Measurements from ENCODE around the gene OR2A5.
"Not testable (repeated sequence)": the region's sequence is repeated elsewhere in the genome, so short reads cannot be mapped to it uniquely, and the experiment has no call there.

Gene OR2A5

DNA sequence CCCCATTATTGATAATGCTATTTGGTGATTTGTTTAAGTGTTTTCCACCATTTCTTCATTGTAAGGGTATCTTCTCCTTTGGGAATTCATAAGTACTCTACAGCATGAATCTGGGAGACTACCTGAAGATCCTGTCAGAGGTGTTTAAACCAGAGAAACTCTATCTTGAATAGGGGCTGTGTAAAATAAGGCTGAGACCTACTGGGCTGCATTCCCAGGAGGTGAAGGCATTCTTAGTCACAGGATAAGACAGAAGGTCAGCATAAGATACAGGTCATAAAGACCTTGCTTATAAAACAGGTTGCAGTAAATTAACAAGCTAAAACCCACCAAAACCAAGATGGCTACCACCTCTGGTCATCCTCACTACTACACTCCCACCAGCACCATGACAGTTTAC is 13.4 kb upstream of the OR2A5 start:
- no peak for DNase-seq

DNA sequence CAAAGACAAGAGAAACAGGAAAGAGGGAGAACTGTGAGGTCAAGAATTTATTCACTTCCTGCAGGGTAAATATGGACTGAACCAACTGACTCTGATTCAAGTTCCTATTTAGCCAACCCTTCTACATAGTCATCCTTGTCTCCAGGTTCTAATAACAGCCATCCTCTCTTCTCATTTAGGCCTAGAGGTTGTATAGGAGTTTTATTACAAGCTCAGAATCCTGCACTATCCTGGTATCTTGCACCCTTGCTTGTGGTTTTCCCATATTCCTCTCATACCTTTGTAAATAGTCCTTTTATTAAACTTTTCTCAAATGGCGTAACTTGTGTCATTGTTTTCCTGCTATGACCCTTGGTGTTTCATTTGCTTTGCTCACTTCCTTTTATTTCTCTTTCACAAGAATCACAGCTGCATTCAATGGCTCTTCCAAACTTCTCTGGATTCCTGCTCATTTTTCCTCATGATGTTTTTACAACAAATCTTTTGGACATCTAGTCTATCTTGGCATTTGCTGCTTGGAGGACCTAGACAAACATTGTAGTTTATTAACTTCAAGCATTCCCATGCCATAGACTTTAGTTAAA is 12.4 kb upstream of the OR2A5 start:
- DNase-seq = no peak

DNA sequence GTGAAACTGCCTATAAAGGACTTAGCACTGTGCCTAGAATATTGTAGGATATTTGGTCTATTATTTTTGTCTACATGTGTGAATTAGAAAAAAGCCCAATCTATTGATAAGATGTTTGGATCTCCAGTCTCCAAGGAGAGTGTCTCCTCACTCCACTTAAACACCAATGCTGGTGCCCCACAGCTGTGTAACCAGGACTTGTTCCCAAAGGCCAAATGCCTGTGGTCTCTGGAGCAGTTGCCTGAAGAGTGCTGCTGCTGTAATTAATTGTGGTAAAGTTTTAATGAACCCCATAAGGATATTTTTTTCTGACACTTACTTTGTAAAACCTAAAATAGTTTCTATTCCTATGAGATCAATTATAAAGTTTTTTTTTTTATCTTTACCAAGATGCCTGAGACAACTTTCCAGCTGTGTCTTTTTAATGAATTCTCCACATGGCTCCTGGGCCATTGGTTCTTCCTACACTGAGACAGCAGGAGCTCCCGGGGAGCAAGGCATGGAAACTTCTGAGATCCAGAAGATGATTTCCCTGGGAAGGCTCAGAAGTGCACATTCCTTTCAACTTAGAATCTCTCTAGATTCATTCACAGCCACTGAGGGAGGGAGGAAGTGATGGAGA is 11.2 kb upstream of the OR2A5 start:
- DNase-seq = no peak

DNA sequence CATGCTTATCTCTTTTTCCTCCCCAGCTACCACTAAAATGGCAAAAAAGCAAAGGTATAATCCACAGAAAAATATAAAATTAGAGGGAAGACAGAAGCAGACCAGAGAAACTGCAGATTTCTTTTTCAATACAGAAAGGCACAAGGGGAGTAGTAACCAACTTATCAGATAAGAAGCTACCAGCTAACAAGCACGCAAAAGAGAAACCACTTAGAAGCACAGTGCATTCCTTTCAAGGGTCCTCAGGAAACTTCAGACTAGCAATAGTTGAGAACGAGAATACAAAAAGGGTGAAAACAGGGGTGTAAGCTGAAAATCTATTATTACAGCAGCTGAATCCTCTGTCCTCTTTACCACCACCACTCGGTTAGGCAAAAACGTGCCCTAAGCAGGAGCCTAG is 9.9 kb upstream of the OR2A5 start:
- no peak for DNase-seq

DNA sequence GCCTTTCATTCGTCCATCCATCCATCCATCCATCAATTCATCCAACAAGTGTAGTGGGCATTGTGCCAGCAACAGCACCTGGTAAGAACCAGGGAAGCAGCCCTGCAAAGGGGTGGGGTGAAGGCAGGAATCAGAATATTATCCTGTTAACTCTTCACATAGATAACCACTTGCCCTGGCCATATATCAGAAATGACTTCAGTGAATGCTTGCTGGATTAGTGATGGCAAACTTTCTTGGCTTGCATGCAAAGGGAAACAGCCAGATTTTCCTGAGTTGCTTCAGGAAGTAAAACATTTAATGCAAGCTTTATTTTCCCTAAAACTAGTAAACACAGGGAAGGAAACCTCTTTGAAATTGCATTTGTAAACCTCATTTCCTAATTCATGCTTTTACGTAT is 743 bp downstream of the OR2A5 start:
- DNase-seq = no peak

DNA sequence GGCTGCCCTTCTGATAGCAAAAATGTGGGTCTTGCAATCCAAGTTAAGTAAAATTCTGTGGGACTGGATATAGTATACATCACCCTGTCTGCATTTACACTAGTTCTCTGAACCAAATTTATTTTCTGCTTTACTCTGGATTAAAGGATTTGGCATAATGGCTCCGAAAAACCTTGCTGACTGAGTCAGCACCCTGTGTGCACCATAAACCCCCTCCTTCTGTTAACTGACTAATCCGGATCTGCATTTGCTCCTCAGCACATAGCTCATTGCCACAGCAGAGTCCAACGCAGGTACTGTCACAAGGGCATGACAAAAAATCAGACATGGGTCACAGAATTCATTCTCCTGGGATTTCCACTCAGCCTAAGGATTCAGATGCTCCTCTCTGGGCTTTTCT is 1.3 kb downstream of the OR2A5 start:
- DNase-seq = no peak

DNA sequence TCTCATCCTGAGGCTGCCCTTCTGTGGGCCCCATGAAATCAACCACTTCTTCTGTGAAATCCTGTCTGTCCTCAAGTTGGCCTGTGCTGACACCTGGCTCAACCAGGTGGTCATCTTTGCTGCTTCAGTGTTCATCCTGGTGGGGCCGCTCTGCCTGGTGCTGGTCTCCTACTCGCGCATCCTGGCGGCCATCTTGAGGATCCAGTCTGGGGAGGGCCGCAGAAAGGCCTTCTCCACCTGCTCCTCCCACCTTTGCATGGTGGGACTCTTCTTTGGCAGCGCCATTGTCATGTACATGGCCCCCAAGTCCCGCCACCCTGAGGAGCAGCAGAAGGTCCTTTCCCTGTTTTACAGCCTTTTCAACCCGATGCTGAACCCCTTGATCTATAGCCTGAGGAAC is 2.1 kb downstream of the OR2A5 start:
- DNase-seq = not testable (repeated sequence)

DNA sequence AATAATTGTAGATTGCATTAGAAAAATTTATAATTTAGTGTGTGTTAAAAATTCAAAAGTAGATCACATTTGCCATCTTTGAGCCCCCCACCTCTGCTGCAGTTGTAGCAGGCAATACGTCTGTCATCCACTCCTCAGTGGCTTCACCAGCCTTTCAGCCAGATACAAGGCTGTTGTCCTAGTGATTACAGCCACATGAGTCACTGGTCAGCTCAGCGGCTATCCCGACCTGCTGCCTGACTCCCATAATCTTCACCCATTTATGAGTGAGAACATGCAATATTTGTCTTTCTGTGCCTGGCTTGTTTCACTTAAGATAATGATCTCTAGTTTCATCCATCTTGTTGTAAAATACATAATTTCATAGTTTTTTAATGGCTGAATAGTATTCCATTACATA is 9.2 kb downstream of the OR2A5 start:
- DNase-seq = no peak

DNA sequence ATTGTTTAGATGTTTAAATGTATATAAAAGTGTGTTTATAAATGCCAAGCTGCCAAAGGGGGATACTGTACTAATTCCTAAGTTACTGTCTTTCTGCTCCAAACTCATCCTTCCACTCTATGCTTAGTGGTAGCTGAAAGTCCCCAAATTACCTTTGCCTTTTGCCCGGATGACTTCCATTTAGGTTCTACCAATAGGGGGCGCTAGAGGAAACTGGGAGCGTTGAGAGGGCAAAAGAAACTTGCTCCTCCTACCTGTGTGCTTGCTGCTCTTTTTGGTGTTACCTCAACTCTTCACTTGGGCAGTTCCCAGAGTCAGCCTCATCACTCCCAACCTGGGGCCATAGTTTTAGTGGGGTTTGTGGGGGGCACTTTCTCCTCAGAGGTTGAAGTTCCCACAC is 15.0 kb downstream of the OR2A5 start:
- DNase-seq = peak in 1 of 5 experiments; percentile 2

DNA sequence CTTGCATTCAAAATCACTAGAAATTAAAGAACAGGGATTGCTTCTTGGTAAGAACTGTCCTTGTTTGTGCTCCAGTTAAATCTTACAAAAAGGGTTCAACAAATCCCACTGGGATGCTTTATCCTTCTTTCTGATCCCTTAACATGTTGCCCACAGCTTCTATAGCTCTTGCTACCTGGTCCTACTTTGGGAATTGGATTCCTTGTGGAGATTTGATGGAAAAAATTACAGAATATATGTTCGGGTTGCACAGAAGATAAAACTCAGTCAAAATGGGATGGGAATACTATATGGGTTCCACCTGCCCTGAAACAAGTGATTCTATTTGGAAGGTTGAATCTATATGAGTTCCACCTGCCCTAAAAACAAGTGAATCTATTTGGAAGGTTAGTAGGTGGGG is 20.8 kb downstream of the OR2A5 start, which contains the start of gene OR2A25:
OR2A25 (plus strand) TSS at position 301 of the 400 bp plus-strand sequence. CDS start 4,409 bp downstream, outside the sequence.
- no peak for DNase-seq

DNA sequence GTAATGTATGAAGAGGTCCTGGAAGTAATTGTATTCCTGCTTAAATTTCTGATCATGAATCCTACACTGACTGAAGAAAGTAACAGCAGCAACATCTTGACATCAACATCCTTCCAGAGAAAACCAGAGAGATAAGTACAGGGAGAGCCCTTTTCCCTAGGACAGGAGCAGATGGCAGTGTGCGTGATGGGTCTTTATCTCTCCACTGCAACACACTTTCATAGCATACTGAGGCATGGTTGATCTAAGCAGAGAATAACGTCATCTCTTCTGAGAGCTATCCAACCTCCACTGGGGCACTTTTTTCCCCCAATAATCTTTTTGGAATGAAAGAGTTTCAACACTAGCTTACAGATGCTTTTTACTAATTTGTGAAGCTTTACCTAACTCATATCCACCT is 21.2 kb downstream of the OR2A5 start:
- no peak for DNase-seq

DNA sequence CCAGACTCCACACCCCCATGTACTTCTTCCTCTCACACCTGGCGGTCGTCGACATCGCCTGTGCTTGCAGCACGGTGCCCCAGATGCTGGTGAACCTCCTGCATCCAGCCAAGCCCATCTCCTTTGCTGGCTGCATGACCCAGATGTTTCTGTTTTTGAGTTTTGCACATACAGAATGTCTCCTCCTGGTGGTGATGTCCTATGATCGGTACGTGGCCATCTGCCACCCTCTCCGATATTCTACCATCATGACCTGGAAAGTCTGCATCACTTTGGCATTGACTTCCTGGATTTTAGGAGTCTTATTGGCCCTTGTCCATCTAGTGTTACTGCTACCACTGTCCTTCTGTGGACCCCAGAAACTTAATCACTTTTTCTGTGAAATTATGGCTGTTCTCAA is 25.6 kb downstream of the OR2A5 start:
- DNase-seq = no peak

DNA sequence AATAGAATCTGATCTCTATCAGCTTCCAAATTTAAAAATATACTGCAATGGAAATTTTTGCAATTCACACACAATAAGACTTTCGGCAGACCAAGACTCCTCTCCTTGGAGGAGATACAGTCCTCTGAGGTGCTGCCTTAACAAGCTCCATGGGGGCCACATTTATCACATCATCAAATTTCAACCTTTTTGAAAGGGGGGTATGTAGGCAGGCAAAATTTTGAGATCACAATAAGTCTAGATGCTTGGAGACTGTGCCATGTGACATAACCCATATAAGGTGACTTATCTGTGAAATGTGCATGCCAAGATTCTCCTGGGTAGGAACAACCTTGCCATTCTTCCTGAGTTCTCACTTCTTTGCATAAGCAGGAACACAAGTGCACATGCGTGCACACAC is 37.2 kb downstream of the OR2A5 start, which contains the start of gene OR2A12:
OR2A12 (plus strand) TSS at position 301 of the 400 bp plus-strand sequence. CDS start 8,830 bp downstream, outside the sequence.
- DNase-seq = no peak

DNA sequence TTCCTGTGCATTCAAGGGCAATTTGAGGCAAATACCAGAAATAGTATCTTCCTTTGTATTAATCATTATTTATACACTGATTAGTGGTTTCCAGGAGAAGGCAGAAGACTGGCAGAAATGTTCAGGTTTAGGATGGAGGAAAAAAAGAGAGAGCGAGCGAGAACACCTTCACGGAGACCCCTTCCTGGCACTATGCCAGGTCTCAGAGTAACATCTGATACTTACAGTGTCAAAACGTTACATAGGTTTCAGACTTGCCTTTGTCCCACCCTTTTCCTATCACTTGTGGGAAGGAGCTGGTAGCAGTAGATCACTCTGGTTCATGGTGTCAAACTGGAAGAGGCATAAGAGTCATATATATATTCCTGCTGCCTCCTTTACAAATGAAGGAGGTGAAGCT is 38.0 kb downstream of the OR2A5 start:
- no peak for DNase-seq

DNA sequence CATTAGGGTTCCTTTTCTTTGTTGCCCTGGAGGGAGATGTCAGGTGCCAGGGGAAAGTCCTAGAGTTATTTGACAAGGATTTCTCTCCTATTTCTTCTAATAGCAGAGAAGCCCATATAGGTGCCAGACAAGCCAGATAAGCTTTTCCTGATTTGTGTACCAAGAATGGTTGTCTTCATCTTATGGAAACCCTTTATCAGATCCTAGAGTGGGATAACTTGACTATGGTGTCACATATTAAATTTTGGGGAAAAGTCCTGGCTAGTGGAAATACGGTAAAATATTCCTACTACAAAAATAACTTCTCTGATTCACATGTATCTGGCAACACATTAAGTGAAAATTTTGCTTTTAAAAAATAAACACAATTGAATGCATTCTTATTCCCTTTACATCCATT is 38.5 kb downstream of the OR2A5 start:
- no peak for DNase-seq

DNA sequence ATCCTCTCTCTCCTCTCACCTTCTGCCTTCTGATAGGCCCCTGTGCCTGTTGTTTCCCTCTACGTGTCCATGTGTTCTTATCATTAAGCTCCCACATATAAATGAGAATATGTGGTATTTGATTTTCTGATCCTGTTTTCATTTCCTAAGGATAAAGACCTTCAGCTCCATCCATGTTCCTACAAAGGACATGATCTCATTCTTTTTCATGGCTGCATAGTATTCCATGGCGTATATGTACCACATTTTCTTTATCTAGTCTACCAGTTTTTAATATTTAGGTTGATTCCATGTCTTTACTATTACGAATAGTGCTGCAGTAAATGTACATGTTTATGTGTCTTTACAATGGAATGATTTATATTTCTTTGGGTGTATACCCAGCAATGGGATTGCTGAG is 41.9 kb downstream of the OR2A5 start:
- DNase-seq = no peak

DNA sequence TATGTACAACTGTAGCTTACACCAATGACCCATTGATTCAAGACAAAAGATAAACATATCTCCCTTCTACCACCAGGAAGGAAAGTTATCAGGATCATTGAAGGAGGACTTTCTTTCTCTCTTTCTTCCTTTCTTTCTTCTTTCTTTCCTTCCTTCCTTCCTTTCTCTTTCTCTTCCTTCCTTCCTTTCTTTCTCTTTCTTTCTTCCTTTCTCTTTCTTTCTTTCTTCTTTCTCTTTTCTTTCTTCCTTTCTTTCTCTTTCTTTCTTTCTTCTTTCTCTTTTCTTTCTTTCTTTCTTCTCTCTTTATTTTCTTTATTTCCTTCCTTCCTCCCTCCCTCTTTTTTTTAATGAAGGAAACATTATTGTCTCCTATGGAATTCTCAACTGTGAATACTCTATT is 50.0 kb downstream of the OR2A5 start:
- no peak for DNase-seq

DNA sequence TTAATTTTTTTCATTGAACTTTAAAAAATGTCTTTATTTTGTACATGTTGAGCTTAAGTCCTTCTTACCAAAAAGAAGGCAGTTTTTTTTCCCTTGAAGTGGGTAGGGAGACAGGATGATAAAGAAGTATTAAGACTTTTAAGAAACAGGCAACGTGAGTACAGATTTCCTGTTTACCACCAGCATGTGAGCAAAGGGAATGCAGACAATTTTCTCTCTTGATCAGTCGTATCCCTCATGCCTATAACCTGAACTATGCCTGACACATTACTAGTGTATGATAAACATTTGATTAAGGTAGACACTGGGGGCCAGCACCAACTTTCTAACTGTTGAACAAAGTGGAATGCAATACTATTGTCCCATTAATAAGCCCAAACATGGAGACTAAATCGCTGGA is 51.9 kb downstream of the OR2A5 start:
- no peak for DNase-seq

DNA sequence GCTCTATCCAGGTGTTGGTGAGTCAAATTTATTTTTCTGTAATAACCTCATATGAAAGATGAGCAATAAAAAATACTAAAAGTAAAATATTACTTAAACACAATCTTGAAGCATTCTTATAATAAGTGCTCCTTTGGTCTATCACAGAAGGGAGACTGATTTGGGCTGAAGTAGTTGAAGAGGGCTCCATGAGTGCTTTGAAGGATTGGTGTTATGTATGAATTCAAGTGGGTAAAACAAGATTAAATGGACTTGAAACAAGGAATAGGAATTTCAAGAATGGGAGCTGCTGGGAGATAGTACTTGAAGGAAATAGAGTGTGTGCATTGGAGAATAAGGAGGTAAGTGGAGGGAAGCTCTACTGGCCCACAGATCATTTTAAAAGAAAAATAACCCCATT is 53.3 kb downstream of the OR2A5 start:
- DNase-seq = no peak

DNA sequence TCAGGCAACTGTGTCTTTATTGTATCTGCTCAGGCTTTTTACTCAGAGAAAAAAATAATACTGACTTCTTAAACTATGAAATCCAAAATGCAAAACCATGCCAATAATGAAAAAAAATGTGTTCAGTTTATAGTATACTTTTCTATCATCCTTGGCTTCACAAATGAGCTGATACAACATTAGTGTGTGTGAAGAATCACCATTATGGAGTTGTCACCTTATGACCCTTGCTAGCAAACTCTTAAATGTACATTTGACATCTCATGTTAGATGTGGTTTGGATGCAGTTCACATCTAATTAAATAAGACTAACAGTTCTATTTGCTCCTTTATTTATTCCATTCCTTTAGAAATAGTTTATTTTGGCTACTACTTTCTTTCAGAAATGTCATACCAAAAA is 56.5 kb downstream of the OR2A5 start:
- DNase-seq = no peak
